ENCODE results near the gene LNP1. TPM values are rescaled to one million over a fixed set of nuclear protein-coding genes. Genes with fewer than 3 reads are reported as not detected.
"Not testable (repeated sequence)": the region's sequence is repeated elsewhere in the genome, so short reads cannot be mapped to it uniquely, and the experiment has no call there.

The LNP1 gene, protein sequence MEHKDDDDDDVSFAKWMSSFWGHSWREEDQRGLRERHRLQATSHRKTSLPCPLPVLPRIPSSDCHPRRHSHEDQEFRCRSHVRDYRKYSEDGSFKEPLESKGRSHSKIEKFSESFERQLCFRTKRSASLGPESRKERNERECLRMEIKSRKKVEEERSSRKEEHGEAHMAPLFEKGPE
- total RNA-seq (ENCODE audit: low replicate concordance) = 17.9 and 26.5 TPM in 2 replicates

DNA sequence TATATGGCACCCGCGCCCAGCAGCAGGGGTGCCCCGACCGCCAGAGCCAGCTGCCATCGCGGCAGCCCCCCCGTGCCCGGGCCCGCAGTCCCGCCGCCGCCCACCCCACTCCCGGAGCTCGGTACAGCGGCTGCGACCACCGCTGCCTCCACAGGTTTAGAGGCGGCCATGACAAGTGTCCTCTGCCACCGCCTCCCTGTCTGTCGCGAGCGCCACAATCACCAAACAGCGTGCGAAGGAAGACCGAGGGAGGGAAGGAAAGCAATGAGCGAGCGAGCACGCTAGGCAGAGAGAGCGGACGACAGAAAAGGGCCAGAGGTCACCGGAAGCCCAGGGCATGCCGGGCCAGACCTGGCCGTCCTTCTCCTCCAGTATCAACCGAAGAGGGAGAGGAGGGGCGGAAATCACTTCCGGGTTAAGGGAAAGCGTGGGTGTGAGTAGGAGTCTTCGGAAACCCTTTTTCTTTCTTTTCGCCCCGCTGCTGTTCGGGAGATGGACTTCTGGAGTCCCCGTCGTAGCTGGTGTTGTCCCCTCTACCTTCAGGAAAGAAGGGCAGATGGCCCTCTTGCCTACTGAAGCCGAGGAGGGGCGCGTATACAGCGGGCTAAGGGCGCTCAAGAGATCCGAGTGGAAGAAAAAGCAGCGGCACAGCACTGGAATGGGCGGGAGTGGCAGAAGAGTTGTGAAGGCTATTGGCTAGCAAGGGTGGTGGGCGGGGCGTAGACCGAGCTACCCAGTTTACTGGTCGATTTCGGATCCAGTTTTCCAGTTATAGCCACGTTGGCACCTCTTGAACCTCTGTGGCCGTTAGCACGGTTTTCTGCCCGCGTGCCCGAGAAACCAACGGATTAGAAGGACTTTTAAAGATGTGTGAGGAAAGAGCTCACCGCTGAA, at the start of gene LNP1, which contains the start of gene TOMM70:
Gene LNP1, plus strand, starts transcription at position 760 of the 894 bp plus-strand sequence. CDS start 28,191 bp downstream, outside the sequence.
Gene TOMM70, minus strand, starts transcription at position 310 of the 894 bp plus-strand sequence. Its CDS starts 140 bp downstream, at position 170.
- H3K4me3 ChIP-seq = peak within 1 kb of the TSS; percentile 82
- peak; percentile 98 for DNase-seq (ENCODE audit: low spot score)
- no peaks in the 10 kb centered on the region for H3K27me3 ChIP-seq
- H3K79me2 ChIP-seq (ENCODE audit: low read depth) = peaks cover 93% of the 10 kb centered on the region
- TF ChIP-seq EZH2 (IDR thresholded peaks at IDR 0.05) = no peak
- no peak for TF ChIP-seq CTCF (IDR thresholded peaks at IDR 0.05)
- TF ChIP-seq EZH2phosphoT487 (IDR thresholded peaks at IDR 0.05) = no peak
- H3K36me3 Mint-ChIP-seq = peaks cover 17% of the 10 kb centered on the region
- H3K27ac ChIP-seq = peak within 1 kb of the TSS; percentile 90
- no peaks in the 10 kb centered on the region for H3K36me3 ChIP-seq
- peak within 1 kb of the TSS; percentile 96 for H2AFZ ChIP-seq (replicated peaks)
- peak within 1 kb of the TSS; percentile 89 for H3K4me3 Mint-ChIP-seq
- peaks cover 8% of the 10 kb centered on the region for H3K9me3 Mint-ChIP-seq
- H3K9me3 ChIP-seq (ENCODE audit: low read depth) = no peaks in the 10 kb centered on the region
- no peaks in the 10 kb centered on the region for H3K27me3 Mint-ChIP-seq (ENCODE audit: insufficient read depth, low read depth)
- peaks cover 18% of the 10 kb centered on the region for H3K4me1 ChIP-seq
- peak within 1 kb of the TSS; percentile 91 for H3K4me2 ChIP-seq
- H3K9ac ChIP-seq = peak within 1 kb of the TSS; percentile 51
- peaks cover 27% of the 10 kb centered on the region for H3K4me1 Mint-ChIP-seq
- H3K27ac Mint-ChIP-seq = peak within 1 kb of the TSS; percentile 99
- peaks cover 13% of the 10 kb centered on the region for H4K20me1 ChIP-seq (ENCODE audit: low read depth)
- H3F3A ChIP-seq (ENCODE audit: low read depth) = peaks cover 14% of the 10 kb centered on the region

GRCh38 chr3:100351770-100352169, 49.6 kb upstream of the LNP1 start:
- not testable (repeated sequence) for H3K27me3 Mint-ChIP-seq (ENCODE audit: insufficient read depth, low read depth); H3K79me2 ChIP-seq (ENCODE audit: low read depth); H3K36me3 ChIP-seq; H3K27ac Mint-ChIP-seq; H3K27ac ChIP-seq; H2AFZ ChIP-seq (replicated peaks); H3K9me3 ChIP-seq (ENCODE audit: low read depth); H3K4me2 ChIP-seq; H3K4me3 Mint-ChIP-seq; H3F3A ChIP-seq (ENCODE audit: low read depth); H3K4me1 Mint-ChIP-seq; DNase-seq (ENCODE audit: low spot score); H4K20me1 ChIP-seq (ENCODE audit: low read depth); H3K4me1 ChIP-seq; H3K9ac ChIP-seq; H3K9me3 Mint-ChIP-seq; H3K27me3 ChIP-seq; H3K4me3 ChIP-seq
- peaks cover 26% of the 10 kb centered on the region for H3K36me3 Mint-ChIP-seq

GRCh38 chr3:100352296-100353231, 48.8 kb upstream of the LNP1 start:
- Histone ChIP-seq H2AFZ (replicated peaks) (no peak overlapping the region), H3K4me2 (no peak overlapping the region), H3F3A (ENCODE audit: low read depth) (no peaks in the 10 kb centered on the region), H3K9ac (no peak overlapping the region), H3K9me3 (ENCODE audit: low read depth) (no peaks in the 10 kb centered on the region), H3K27me3 (no peaks in the 10 kb centered on the region), H3K4me3 (no peak overlapping the region), H3K79me2 (ENCODE audit: low read depth) (no peaks in the 10 kb centered on the region), H3K36me3 (no peaks in the 10 kb centered on the region), H3K4me1 (no peaks in the 10 kb centered on the region), H3K27ac (no peak overlapping the region), H4K20me1 (ENCODE audit: low read depth) (no peaks in the 10 kb centered on the region)
- Mint-ChIP-seq H3K4me3 (no peak overlapping the region), H3K4me1 (no peaks in the 10 kb centered on the region), H3K9me3 (no peaks in the 10 kb centered on the region), H3K36me3 (peaks cover 26% of the 10 kb centered on the region), H3K27ac (no peak overlapping the region), H3K27me3 (ENCODE audit: insufficient read depth, low read depth) (peaks cover 2% of the 10 kb centered on the region)
- TF ChIP-seq CTCF (IDR thresholded peaks at IDR 0.05) = no peak
- TF ChIP-seq EZH2 (IDR thresholded peaks at IDR 0.05) = no peak
- no peak for TF ChIP-seq EZH2phosphoT487 (IDR thresholded peaks at IDR 0.05)
- no peak for DNase-seq (ENCODE audit: low spot score)

All from neural progenitor cell (in vitro differentiated cells).